ENCODE data around the gene FOXL1. TPM values are rescaled to one million over a fixed set of nuclear protein-coding genes. Genes with fewer than 3 reads are reported as not detected.
A peak's percentile ranks its signal among the peaks of the same experiment; 100 is the strongest.

Gene FOXL1
- total and polyA plus RNA-seq, 12 donors, result 0.18 to 2.1 (median 0.69) TPM

GRCh38 chr16:86567701-86568581 is 10.4 kb upstream of the FOXL1 start:
- peaks cover 0 to 6% of the 10 kb centered on the region in 2 donors for H3K4me1 ChIP-seq (replicated peaks in 1 of 2)
- WGBS, 4 donors, result 1 to 2% (median 2%) methylated on average over 19 to 116 of the region's 116 CpGs
- peaks cover 76% of the 10 kb centered on the region for H3K27me3 ChIP-seq

DNA sequence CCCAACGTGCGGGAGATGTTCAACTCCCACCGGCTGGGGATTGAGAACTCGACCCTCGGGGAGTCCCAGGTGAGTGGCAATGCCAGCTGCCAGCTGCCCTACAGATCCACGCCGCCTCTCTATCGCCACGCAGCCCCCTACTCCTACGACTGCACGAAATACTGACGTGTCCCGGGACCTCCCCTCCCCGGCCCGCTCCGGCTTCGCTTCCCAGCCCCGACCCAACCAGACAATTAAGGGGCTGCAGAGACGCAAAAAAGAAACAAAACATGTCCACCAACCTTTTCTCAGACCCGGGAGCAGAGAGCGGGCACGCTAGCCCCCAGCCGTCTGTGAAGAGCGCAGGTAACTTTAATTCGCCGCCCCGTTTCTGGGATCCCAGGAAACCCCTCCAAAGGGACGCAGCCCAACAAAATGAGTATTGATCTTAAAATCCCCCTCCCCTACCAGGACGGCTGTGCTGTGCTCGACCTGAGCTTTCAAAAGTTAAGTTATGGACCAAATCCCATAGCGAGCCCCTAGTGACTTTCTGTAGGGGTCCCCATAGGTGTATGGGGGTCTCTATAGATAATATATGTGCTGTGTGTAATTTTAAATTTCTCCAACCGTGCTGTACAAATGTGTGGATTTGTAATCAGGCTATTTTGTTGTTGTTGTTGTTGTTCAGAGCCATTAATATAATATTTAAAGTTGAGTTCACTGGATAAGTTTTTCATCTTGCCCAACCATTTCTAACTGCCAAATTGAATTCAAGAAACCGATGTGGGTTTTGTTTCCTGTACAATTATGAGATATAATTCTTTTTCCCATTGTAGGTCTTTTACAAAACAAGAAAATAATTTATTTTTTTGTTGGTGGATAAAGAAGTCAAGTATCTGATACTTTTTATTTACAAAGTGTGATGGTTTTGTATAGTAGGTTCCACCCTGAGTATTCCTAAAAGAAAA is 9.4 kb upstream of the FOXL1 start:
- Histone ChIP-seq H3K4me1 (replicated peaks in 1 of 2) (peaks cover 0 to 4% of the 10 kb centered on the region in 2 donors), H3K36me3 (replicated peaks in 1 of 2) (no peaks in the 10 kb centered on the region), H3K27me3 (peaks cover 76% of the 10 kb centered on the region), H3K9me3 (replicated peaks in 1 of 3) (no peaks in the 10 kb centered on the region), H3K4me3 (peak overlapping the region in 1 of 4 donors; percentile 54), H3K27ac (peak overlapping the region in 3 of 5 donors; percentile 11 to 62 (median 47))
- intact Hi-C loops (cut with DNase I), result loop anchor here (5.0 to 10.0 kb wide), 2 partner anchors 493 to 706 kb away; no protein-coding TSS in a partner anchor
- WGBS, 4 donors, result 8 to 11% (median 10%) methylated on average over 27 to 33 of the region's 33 CpGs
- TF ChIP-seq CTCF (IDR thresholded peaks at IDR 0.05), result no peak
- TF ChIP-seq POLR2A (IDR thresholded peaks at IDR 0.05), result no peak
- DNase-seq, result no peak

More at GRCh38 chr16:86567701-86568581, 10.4 kb upstream of the FOXL1 start:
- DNase-seq, result no peak
- intact Hi-C loops (cut with DNase I), result loop anchor here (5.0 to 10.0 kb wide), 2 partner anchors 494 to 707 kb away; no protein-coding TSS in a partner anchor
- TF ChIP-seq POLR2A (IDR thresholded peaks at IDR 0.05) (no peak), CTCF (IDR thresholded peaks at IDR 0.05) (no peak)
- Histone ChIP-seq H3K27ac (peak overlapping the region in 3 of 5 donors; percentile 19 to 85 (median 75)), H3K9me3 (replicated peaks in 1 of 3) (no peaks in the 10 kb centered on the region), H3K4me3 (peak overlapping the region in 1 of 4 donors; percentile 54), H3K36me3 (replicated peaks in 1 of 2) (no peaks in the 10 kb centered on the region)

DNA sequence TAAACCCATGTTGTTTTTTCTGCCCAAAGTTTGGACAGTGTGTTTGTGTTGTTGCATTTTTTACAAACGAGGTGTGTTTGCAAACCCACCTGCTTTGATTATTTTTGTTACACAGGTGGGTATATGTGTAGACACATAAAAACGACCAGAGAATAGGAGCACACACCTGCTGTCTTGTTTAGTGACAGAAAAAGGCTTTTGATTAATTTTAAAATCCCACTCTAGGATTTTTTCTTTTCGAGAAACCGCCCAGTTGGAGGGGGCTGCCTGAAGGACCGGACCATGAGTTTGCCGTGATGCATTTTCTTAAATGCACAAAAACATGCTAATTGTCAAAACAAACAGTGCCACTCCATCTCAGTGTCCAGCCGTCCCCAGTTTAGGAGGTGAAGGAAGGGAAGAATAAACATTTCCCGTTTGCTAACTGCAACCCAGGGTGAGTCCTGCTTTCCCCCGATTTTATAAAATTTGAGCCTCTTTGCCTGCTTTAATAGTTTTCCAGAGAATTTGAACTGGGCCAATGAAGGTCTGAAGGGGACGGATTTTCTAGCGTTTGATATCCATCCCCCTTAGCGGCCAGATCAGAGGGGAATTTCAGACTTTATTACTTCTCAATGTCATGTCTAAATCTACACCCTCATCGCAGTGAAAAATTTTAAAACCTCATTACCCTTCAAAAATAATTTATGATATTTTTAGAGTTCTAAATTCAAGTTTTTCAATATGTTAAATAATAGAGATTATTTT is 8.5 kb upstream of the FOXL1 start:
- Histone ChIP-seq H3K4me3 (peak overlapping the region in 1 of 4 donors; percentile 54), H3K27ac (peak overlapping the region in 1 of 5 donors; percentile 47), H3K27me3 (peaks cover 72% of the 10 kb centered on the region), H3K4me1 (replicated peaks in 1 of 2) (no peaks in the 10 kb centered on the region), H3K36me3 (replicated peaks in 1 of 2) (no peaks in the 10 kb centered on the region), H3K9me3 (replicated peaks in 1 of 3) (no peaks in the 10 kb centered on the region)
- intact Hi-C loops (cut with DNase I), result loop anchor here (5.0 to 10.0 kb wide), 3 partner anchors 487 to 705 kb away; no protein-coding TSS in a partner anchor
- no peak for DNase-seq
- TF ChIP-seq CTCF (IDR thresholded peaks at IDR 0.05) (no peak), POLR2A (IDR thresholded peaks at IDR 0.05) (no peak)
- 38 to 49% (median 40%) methylated on average over 13 of the region's 13 CpGs for WGBS, 4 donors
